Measurements from ENCODE around the gene STRADA. TPM values are rescaled to one million over a fixed set of nuclear protein-coding genes. Genes with fewer than 3 reads are reported as not detected.

STRADA gene
- total and polyA plus RNA-seq, 9 of the 15 experiments (the other 6 are each of a cell fraction or from before 2014, with no cell fraction given): 6.6 to 33.0 (median 20.5) TPM

GRCh38 chr17:63665527-63666214 is 75.9 kb downstream of the STRADA start:
- POLR2A ChIA-PET: interaction anchor here (2.4 kb wide), 1 partner anchor 10 kb away, joined by 17 read pairs; no protein-coding TSS in a partner anchor
- DNase-seq (ENCODE audit: extremely low read depth in 1 of 4, low spot score in 3 of 4) (no peak), FAIRE-seq (no peak), ATAC-seq (no peak)
- Histone ChIP-seq H3K4me2 (ENCODE audit: insufficient read depth, low read length) (no peak overlapping the region), H3K36me3 (ENCODE audit: control insufficient read depth, insufficient read depth, low read length) (peaks cover 12% of the 10 kb centered on the region), H3K9me1 (ENCODE audit: control insufficient read depth, insufficient read depth, low read length) (no peaks in the 10 kb centered on the region), H4K20me1 (replicated peaks; ENCODE audit: control insufficient read depth, insufficient read depth, low read length) (no peaks in the 10 kb centered on the region), H3K27me3 (ENCODE audit: control insufficient read depth in 2 of 2, insufficient read depth in 2 of 2, low read length in 2 of 2) (no peaks in the 10 kb centered on the region), H3K79me2 (ENCODE audit: control insufficient read depth, insufficient read depth, low read length) (no peaks in the 10 kb centered on the region), H3K9me3 (replicated peaks; ENCODE audit: control insufficient read depth, insufficient read depth, low read depth, low read length) (no peaks in the 10 kb centered on the region), H3K4me1 (replicated peaks in 1 of 2; ENCODE audit: control insufficient read depth in 2 of 2, insufficient read depth in 2 of 2, low read length in 2 of 2) (no peaks in the 10 kb centered on the region), H3K4me3 (no peak overlapping the region), H3K9ac (ENCODE audit: insufficient read depth in 1 of 2, low read depth in 2 of 2, low read length in 2 of 2) (no peak overlapping the region), H3K27ac (ENCODE audit: extremely low read depth, low read depth, low read length) (no peak overlapping the region), H2AFZ (ENCODE audit: low read depth, low read length) (no peak overlapping the region)
- in situ Hi-C loops (cut with MboI): no loop called here
- TF ChIP-seq SPI1 (IDR thresholded peaks at IDR 0.05; ENCODE audit: borderline replicate concordance, low read depth, low read length): 0 out of 2 replicates have a peak, but pooled peaks have one; percentile 14
- no peak for TF ChIP-seq ZNF77 (CRISPR knock-in tag; IDR thresholded peaks at IDR 0.05)
- 50% methylated on average over 5 of the region's 5 CpGs for WGBS (ENCODE audit: insufficient coverage, low coverage, missing lambda C conversion rate)
- CTCF ChIA-PET (ENCODE audit: low intra/inter-chr PET ratio): no interaction called here
- intact Hi-C loops (cut with micrococcal nuclease): no loop called here
- BruUV-seq (replicated peaks): no TSS peak

GRCh38 chr17:63659850-63660249 is 81.7 kb downstream of the STRADA start:
- Histone ChIP-seq H3K36me3 (ENCODE audit: control insufficient read depth, insufficient read depth, low read length) (peaks cover 14% of the 10 kb centered on the region; the same call in 2 of the 3 replicates), H3K27ac (ENCODE audit: extremely low read depth, low read depth, low read length) (no peak overlapping the region), H2AFZ (ENCODE audit: low read depth, low read length) (no peak overlapping the region), H3K4me2 (ENCODE audit: insufficient read depth, low read length) (no peak overlapping the region), H3K9me1 (ENCODE audit: control insufficient read depth, insufficient read depth, low read length) (no peaks in the 10 kb centered on the region), H3K4me3 (no peak overlapping the region), H3K4me1 (replicated peaks in 1 of 2; ENCODE audit: control insufficient read depth in 2 of 2, insufficient read depth in 2 of 2, low read length in 2 of 2) (no peaks in the 10 kb centered on the region), H3K9ac (ENCODE audit: insufficient read depth in 1 of 2, low read depth in 2 of 2, low read length in 2 of 2) (no peak overlapping the region), H3K79me2 (ENCODE audit: control insufficient read depth, insufficient read depth, low read length) (no peaks in the 10 kb centered on the region), H4K20me1 (replicated peaks; ENCODE audit: control insufficient read depth, insufficient read depth, low read length) (no peaks in the 10 kb centered on the region), H3K27me3 (ENCODE audit: control insufficient read depth in 2 of 2, insufficient read depth in 2 of 2, low read length in 2 of 2) (no peaks in the 10 kb centered on the region), H3K9me3 (replicated peaks; ENCODE audit: control insufficient read depth, insufficient read depth, low read depth, low read length) (no peaks in the 10 kb centered on the region)
- DNase-seq (ENCODE audit: extremely low read depth in 1 of 4, low spot score in 3 of 4) (no peak), ATAC-seq (no peak), FAIRE-seq (no peak)
- TF ChIP-seq ZBTB43 (CRISPR knock-in tag; IDR thresholded peaks at IDR 0.05): no peak
- TF ChIP-seq TAF1 (IDR thresholded peaks at IDR 0.05; ENCODE audit: control insufficient read depth, extremely low read depth, insufficient read depth, low read length, severe bottlenecking): no peak
- TF ChIP-seq POLR2AphosphoS5 (IDR thresholded peaks at IDR 0.05; ENCODE audit: control insufficient read depth, insufficient read depth, low read depth, low read length): no peak
- TF ChIP-seq HDAC6 (IDR thresholded peaks at IDR 0.05; ENCODE audit: low read depth, low read length): no peak
- no peak for TF ChIP-seq FOXJ2 (tag; IDR thresholded peaks at IDR 0.05)
- TF ChIP-seq ZNF444 (CRISPR knock-in tag; IDR thresholded peaks at IDR 0.05): no peak
- no peak for TF ChIP-seq NONO (IDR thresholded peaks at IDR 0.05; ENCODE audit: low read depth in 2 of 2, low read length in 1 of 2)
- no peak for TF ChIP-seq MAZ (CRISPR knock-in tag; conservative IDR thresholded peaks at IDR 0.05 in 1 of 2, IDR thresholded peaks at IDR 0.05 in 1 of 2)
- no peak for TF ChIP-seq HIVEP1 (CRISPR knock-in tag; IDR thresholded peaks at IDR 0.05)
- TF ChIP-seq GABPA (tag; conservative IDR thresholded peaks at IDR 0.05; ENCODE audit: low read depth): no peak
- TF ChIP-seq MCM5 (IDR thresholded peaks at IDR 0.05; ENCODE audit: low read depth): no peak
- TF ChIP-seq POLR2H (tag; IDR thresholded peaks at IDR 0.05; ENCODE audit: low read depth): no peak
- POLR2A ChIA-PET: no interaction called here
- intact Hi-C loops (cut with micrococcal nuclease) (no loop called here), in situ Hi-C loops (cut with MboI) (no loop called here)
- CTCF ChIA-PET (ENCODE audit: low intra/inter-chr PET ratio): no interaction called here
- no TSS peak for BruUV-seq (replicated peaks)
- 63% methylated on average over 3 of the region's 3 CpGs for WGBS (ENCODE audit: insufficient coverage, low coverage, missing lambda C conversion rate)

Measured in K562 (cell line).